Astrocyte (in vitro differentiated cells and primary cell): ENCODE results near the gene OR52M1. TPM values are rescaled to one million over a fixed set of nuclear protein-coding genes. Genes with fewer than 3 reads are reported as not detected.

Experiments used
- DNase-seq: peaks from one replicate; pipeline ENCODE4 v3.0.0-alpha.2; 2010; ENCODE audit warnings: low read depth
- FAIRE-seq: peaks from 2 replicates; lab custom pipeline; 2011; peaks lifted over from hg19 to GRCh38; lab: Jason Lieb, UNC
- H2AFZ ChIP-seq: 2 replicates; pipeline ENCODE4 v1.6.0; 2012; ENCODE audit warnings: low read depth, low read length, inconsistent platforms
- H3K27ac ChIP-seq: 2 replicates; pipeline ENCODE4 v1.5.1; 2011; ENCODE audit warnings: low read depth, low read length, inconsistent platforms
- H3K27me3 ChIP-seq: 2 replicates; pipeline ENCODE4 v1.6.0; 2011; ENCODE audit warnings: low read length, inconsistent platforms; ENCODE audit not compliant: insufficient read depth
- H3K36me3 ChIP-seq: 2 replicates; pipeline ENCODE4 v1.5.1; 2011; ENCODE audit warnings: low read length, inconsistent platforms; ENCODE audit not compliant: insufficient read depth
- H3K4me1 ChIP-seq: 2 replicates; pipeline ENCODE4 v1.5.1; 2011; ENCODE audit warnings: low read length, inconsistent platforms; ENCODE audit not compliant: insufficient read depth
- H3K4me2 ChIP-seq: 2 replicates; pipeline ENCODE4 v1.6.0; 2012; ENCODE audit warnings: low read length, inconsistent platforms
- H3K4me3 ChIP-seq: 2 replicates; pipeline ENCODE4 v1.5.1; 2011; ENCODE audit warnings: low read depth, mild to moderate bottlenecking, low read length, inconsistent platforms; ENCODE audit not compliant: insufficient read depth
- H3K79me2 ChIP-seq: 2 replicates; pipeline ENCODE4 v1.6.0; 2012; ENCODE audit warnings: mild to moderate bottlenecking, low read length, inconsistent platforms; ENCODE audit not compliant: insufficient read depth
- H3K9ac ChIP-seq: 2 replicates; pipeline ENCODE4 v1.6.0; 2012; ENCODE audit warnings: mild to moderate bottlenecking, low read length, inconsistent platforms
- H3K9me3 ChIP-seq: 2 replicates; pipeline ENCODE4 v1.5.1; 2012; ENCODE audit warnings: low read depth, mild to moderate bottlenecking, low read length, inconsistent platforms; ENCODE audit not compliant: insufficient read depth
- H4K20me1 ChIP-seq: 2 replicates; pipeline ENCODE4 v1.6.0; 2012; ENCODE audit warnings: low read length, inconsistent platforms; ENCODE audit not compliant: insufficient read depth
- H3K27ac Mint-ChIP-seq: one replicate; pipeline ENCODE4 v1.8.0; 2021; ENCODE audit warnings: mild to moderate bottlenecking, mixed read lengths; ENCODE audit not compliant: unreplicated experiment
- H3K27me3 Mint-ChIP-seq: one replicate; pipeline ENCODE4 v1.8.0; 2021; ENCODE audit warnings: low read depth, mixed read lengths; ENCODE audit not compliant: unreplicated experiment
- H3K36me3 Mint-ChIP-seq: one replicate; pipeline ENCODE4 v1.8.0; 2021; ENCODE audit warnings: low read depth, mixed read lengths; ENCODE audit not compliant: unreplicated experiment
- H3K4me1 Mint-ChIP-seq: one replicate; pipeline ENCODE4 v1.8.0; 2021; ENCODE audit warnings: low read depth, mixed read lengths; ENCODE audit not compliant: unreplicated experiment
- H3K4me3 Mint-ChIP-seq: one replicate; pipeline ENCODE4 v1.8.0; 2021; ENCODE audit warnings: mild to moderate bottlenecking, moderate library complexity, mixed read lengths; ENCODE audit not compliant: unreplicated experiment
- H3K9me3 Mint-ChIP-seq: one replicate; pipeline ENCODE4 v1.8.0; 2021; ENCODE audit warnings: mild to moderate bottlenecking, mixed read lengths; ENCODE audit not compliant: unreplicated experiment
- CTCF ChIP-seq: IDR thresholded peaks from 2 replicates; pipeline ENCODE4 v1.5.1; 2011; ENCODE audit warnings: low read depth, mild to moderate bottlenecking, inconsistent platforms, low read length, moderate library complexity; ENCODE audit not compliant: insufficient read depth
- EZH2 ChIP-seq: IDR thresholded peaks from 2 replicates; pipeline ENCODE4 v1.6.1; 2012; ENCODE audit warnings: mild to moderate bottlenecking, low read length, inconsistent platforms; ENCODE audit not compliant: insufficient read depth
- total RNA-seq: library from RNA; stranded (reverse); gene quantifications from 2 replicates; pipeline ENCODE4 v1.2.1, GENCODE V29; 2021

Gene OR52M1
- total RNA-seq, 1 donor from 2014 or later, result not detected

- Histone ChIP-seq H3K4me2 (no peak overlapping the region), H3K27me3 (no peaks in the 10 kb centered on the region), H2AFZ (no peak overlapping the region), H4K20me1 (no peaks in the 10 kb centered on the region), H3K4me3 (no peak overlapping the region), H3K79me2 (no peaks in the 10 kb centered on the region), H3K9me3 (no peaks in the 10 kb centered on the region), H3K9ac (no peak overlapping the region), H3K36me3 (no peaks in the 10 kb centered on the region), H3K4me1 (no peaks in the 10 kb centered on the region), H3K27ac (no peak overlapping the region)
- Mint-ChIP-seq H3K36me3 (no peaks in the 10 kb centered on the region), H3K4me1 (no peaks in the 10 kb centered on the region), H3K9me3 (peaks cover 9% of the 10 kb centered on the region), H3K4me3 (no peak overlapping the region), H3K27me3 (no peaks in the 10 kb centered on the region), H3K27ac (no peak overlapping the region)
- no peak for TF ChIP-seq EZH2
- no peak for TF ChIP-seq CTCF
- no peak for DNase-seq
- FAIRE-seq, result no peak
These were observed 24.1 kb downstream of the OR52M1 start for GRCh38 chr11:4569075-4569474.

- Histone ChIP-seq H3K9me3 (no peaks in the 10 kb centered on the region), H3K4me3 (no peak overlapping the region), H3K36me3 (no peaks in the 10 kb centered on the region), H3K9ac (no peak overlapping the region), H3K4me1 (no peaks in the 10 kb centered on the region), H3K4me2 (no peak overlapping the region), H3K27ac (no peak overlapping the region), H4K20me1 (no peaks in the 10 kb centered on the region), H3K27me3 (no peaks in the 10 kb centered on the region), H2AFZ (no peak overlapping the region), H3K79me2 (no peaks in the 10 kb centered on the region)
- DNase-seq (no peak), FAIRE-seq (no peak)
- no peak overlapping the region for H3K27ac Mint-ChIP-seq
- H3K36me3 Mint-ChIP-seq, result no peaks in the 10 kb centered on the region
- TF ChIP-seq EZH2, result no peak
- TF ChIP-seq CTCF, result no peak
- peaks cover 1% of the 10 kb centered on the region for H3K9me3 Mint-ChIP-seq
- peaks cover 7% of the 10 kb centered on the region for H3K27me3 Mint-ChIP-seq
- H3K4me1 Mint-ChIP-seq, result no peaks in the 10 kb centered on the region
- H3K4me3 Mint-ChIP-seq, result no peak overlapping the region
These were observed 31.9 kb downstream of the OR52M1 start for GRCh38 chr11:4576880-4577279.

- Mint-ChIP-seq H3K36me3 (no peaks in the 10 kb centered on the region), H3K9me3 (peaks cover 2% of the 10 kb centered on the region), H3K4me1 (no peaks in the 10 kb centered on the region), H3K4me3 (no peak overlapping the region), H3K27me3 (peaks cover 8% of the 10 kb centered on the region), H3K27ac (no peak overlapping the region)
- no peak overlapping the region for H3K9ac ChIP-seq
- H3K27ac ChIP-seq, result no peak overlapping the region
- H3K9me3 ChIP-seq, result no peaks in the 10 kb centered on the region
- H3K4me3 ChIP-seq, result no peak overlapping the region
- H4K20me1 ChIP-seq, result no peaks in the 10 kb centered on the region
- H3K36me3 ChIP-seq, result no peaks in the 10 kb centered on the region
- no peaks in the 10 kb centered on the region for H3K27me3 ChIP-seq
- FAIRE-seq (no peak), DNase-seq (no peak)
- TF ChIP-seq EZH2, result no peak
- no peak for TF ChIP-seq CTCF
- no peak overlapping the region for H2AFZ ChIP-seq
- no peak overlapping the region for H3K4me2 ChIP-seq
- H3K4me1 ChIP-seq, result no peaks in the 10 kb centered on the region
- H3K79me2 ChIP-seq, result no peaks in the 10 kb centered on the region
These were observed 32.8 kb downstream of the OR52M1 start for GRCh38 chr11:4577761-4578160.
